Stimulated activated CD4-positive, alpha-beta T cell treated with anti-CD3 and anti-CD28 coated beads, Interleukin-12 subunit alpha, Interleukin-12 subunit beta, amount 100 ng/mL, for 4 hours (primary cell): Measurements from ENCODE around the gene LAMA5.

ENCODE experiments used
- DNase-seq: peaks from one replicate; pipeline ENCODE4 v3.0.0-alpha.2; 2020

LAMA5 gene

DNA sequence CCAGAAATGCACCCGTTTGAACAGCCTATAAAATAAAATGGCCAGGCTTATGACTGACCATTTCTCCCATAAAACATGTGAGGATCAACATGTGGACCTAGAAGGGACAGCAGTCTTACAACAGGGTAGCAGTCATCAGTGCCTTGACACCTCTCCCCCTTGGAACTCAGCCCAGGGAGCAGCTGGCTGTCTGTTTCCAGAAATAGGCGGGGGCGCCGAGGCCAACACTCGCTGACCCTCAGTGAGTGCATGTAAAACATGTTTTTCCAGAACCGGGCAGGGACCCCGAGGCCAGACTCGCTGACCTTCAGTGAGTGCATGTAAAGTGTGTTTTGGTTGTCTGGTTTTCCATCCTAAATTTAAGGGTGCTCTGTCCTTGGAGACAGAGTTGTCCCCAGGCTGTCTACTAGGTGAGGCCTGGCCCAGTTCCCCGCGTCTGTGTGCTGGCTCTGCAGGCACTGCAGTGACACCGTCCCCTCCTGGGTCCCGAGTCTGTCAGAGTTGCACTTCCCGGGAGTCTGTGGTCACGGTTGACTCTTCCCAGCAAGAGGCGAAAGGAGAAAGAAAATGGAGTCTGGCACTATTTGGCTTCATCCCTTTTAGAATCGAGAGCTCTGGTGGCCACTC lies 84.1 kb downstream of the LAMA5 start:
- DNase-seq: no peak

DNA sequence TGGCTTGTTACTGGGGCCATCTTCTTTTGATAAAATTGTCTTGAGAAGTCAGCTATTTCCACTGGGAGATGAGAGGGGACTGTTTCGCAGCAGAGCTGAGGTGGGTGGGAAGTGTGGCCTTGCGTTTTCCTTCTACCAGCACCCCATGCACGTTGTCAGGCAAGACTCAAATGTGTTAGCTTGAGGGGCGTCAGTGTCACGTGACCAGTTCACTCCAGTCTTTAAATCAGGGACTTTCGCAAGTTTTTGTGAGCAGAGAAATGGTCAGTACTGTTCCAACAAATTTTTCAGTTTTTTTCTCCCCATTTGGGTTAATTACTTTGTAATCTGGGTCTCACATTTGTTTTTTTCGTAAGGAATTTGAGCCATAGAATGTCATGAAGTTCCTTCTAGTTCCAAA lies 85.0 kb downstream of the LAMA5 start:
- DNase-seq: no peak

DNA sequence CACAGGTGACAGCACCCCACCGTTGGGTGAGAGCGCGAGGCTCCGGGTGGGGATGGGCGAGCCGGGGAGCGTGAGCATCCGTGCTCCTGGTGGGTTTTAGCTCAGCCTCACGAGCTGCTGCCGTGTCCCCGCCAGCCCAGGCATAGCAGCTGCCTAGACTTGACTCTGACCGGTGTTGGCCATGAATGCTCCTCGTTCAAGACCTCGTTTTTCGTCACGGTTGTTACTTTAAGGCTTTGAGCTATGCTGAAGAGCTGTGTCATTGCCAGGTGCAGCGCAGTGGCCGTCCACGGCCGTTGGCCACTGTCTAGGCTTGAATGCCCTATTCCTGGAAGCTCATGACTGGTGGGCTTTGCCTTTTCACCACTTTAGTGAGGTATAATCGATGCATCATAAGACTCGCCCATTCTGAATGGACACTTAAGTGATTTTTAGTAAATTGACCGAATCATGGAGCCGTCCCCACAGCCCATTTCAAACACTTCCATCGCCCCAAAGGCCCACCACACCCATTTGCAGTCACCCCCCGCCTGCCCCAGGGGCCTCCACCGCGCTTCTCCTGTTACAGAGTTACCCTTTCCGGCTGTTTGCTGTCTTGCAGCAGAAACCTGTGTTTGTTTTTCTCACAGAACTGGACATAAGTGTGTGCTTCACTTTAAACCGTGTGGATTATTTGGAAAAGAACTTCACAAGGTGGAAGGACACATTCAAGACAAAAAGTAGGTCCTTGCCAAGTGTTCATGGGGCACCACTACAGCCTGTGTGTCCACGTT lies 85.8 kb downstream of the LAMA5 start:
- DNase-seq: no peak

DNA sequence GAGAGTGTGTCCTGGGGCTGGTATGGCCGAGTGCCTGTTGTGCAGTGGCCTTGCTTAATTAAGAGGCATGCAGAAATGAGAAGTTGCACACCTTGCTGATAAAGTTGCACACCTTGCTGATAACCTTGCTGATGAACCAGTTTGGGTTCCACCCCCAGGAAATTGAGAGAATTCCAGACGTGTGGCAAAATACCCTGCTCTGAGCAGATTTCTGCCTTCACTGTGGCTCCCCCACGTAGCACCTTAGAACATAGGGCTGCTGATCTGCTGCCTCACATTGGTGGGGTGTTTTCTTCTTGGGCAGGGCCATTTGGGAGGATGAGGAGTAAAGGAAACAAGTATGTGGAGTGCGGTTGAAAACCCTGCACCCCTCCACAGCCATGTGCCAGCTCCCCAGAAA lies 86.8 kb downstream of the LAMA5 start:
- DNase-seq: no peak

DNA sequence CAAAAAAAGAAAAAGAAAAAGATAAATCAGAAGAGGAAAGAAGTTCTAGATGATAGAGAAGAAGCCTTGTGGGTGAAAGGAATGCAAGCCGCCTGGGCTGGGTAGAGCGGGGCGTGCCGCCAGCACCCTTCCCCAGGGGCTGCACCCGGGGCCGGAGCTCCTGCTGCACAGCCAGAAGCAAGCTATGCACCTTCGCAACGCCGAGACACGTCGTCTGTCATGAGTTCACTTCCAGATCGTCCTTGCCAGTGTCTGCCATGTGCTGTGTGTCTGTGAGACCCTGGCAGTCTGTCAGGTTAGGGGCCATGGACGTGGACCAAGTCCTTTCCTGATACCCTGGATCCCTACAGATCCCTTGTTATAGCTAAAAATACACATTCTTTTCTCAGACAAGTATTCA lies 89.9 kb downstream of the LAMA5 start:
- no peak for DNase-seq

DNA sequence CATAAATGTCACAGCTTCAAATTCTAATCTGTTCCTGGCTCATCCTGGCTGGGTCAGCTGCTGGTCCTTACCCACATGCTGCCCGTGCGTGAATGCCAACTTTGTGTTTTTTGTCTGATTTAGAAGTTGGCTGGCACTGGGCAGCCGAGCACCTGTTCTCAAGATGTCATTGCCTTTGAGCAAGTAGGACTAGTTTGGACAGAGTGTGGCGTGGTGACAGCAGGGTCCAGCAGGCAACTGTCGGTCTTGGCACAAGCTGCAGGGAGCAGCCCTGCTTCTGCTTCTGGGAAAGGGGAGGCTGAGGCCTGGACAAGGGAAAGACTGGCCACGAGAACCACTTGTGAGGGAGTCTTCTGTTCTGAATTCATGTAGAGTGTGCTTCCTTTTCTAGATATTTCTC lies 90.7 kb downstream of the LAMA5 start:
- no peak for DNase-seq

DNA sequence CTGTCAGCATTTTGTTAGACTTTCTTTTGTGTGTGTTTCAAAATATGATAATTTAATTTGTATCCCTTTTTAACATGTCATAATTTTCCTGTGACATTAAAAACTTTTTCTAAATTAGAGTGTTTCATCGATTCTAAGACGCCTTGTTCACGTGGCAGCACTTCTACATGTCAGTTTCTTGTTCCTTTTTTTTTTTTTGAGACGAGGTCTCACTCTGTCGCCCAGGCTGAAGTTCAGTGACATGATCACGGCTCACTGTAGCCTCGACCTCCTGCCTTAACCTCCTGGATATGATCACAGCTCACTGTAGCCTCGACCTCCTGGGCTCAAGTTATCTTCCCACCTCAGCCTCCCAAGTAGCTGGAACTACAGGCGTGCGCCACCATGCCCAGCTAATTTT lies 91.9 kb downstream of the LAMA5 start:
- no peak for DNase-seq

DNA sequence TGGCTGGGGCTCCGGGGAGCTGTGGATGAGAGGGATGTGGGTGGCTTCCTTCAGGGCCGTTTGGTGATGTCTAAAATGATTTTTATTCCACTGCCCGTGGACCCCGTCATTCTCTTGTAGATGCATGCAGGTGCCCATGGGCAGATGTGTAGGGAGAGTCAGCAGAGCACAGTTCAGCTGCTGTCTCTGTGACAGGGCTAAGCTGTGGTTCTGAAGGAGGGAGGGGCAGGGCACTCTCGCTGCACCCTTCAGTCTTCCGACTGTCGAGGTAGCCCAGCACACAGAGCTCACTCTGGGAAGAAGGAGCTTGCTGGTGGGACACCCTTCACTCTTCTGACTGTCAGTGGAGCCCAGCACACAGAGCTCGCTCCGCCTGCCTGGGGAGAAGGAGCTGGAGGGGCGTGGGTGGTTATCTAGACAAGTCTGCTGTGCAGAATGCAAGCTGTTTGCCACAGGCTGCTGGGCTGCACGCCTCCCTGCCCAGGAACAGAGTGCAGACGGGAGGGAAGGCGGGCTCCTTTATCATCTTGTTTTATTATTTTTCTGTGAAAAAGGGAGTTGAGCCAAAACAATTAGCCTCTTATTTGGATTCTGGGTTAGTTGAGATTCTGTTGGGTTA lies 92.7 kb downstream of the LAMA5 start:
- no peak for DNase-seq

DNA sequence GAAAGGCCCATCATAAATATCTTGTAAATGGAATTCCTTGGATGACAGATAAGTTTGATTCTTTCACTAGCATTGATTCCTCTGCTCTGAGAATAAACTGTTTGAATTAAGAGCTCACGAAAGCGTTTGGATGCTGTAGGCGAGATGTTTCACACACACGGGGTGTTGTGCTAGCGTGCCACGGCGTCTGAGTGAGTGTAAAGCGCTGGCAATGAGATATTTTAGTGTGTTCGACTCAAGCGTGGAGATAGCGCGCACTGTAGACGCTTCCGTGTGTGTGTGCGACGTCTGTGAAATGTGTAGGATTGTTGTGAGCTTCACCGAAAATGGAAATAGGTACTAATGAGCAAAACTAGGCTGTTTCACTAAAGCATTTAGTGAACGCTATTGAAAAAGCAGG lies 93.7 kb downstream of the LAMA5 start:
- DNase-seq: no peak

DNA sequence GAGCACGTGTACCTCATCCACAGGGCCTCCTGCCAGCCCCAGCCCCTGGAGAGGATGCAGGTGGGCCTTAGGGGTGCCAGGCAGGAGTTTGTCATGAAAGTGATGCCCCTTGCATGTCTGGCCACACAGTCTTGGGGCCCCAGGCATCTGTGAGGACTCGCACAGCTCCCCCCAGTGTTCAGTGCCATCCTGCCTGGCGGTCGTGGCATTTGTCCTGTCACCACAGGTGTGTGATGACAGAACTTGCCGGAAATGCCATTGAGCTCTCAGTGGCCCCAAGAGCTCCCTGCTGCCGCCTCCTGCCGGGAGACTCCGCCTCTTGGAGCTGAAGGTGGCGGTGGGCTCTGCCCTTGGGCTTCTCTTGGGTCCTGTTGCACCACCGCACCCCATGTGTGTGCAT lies 94.9 kb downstream of the LAMA5 start:
- DNase-seq: no peak

DNA sequence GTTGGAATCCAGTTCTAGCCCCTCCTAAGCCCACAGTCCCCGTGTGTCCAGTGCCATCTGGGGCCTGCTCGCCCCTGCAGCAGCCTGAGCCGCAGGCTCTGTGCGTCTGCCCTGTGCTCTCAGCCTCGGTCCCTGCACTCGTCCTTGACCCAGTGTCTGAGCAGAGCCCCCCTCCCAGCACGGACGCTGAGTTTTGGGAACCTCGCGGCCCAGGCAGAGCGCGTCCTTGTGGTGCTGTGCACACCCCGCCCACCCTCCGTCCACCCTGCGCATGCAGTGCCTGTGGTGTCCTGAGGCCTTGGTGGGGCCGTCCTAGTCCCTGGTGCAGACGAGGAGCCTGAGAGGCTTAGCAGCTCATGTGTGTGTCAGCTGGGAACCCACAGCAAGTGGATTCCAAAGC lies 97.2 kb downstream of the LAMA5 start:
- no peak for DNase-seq

DNA sequence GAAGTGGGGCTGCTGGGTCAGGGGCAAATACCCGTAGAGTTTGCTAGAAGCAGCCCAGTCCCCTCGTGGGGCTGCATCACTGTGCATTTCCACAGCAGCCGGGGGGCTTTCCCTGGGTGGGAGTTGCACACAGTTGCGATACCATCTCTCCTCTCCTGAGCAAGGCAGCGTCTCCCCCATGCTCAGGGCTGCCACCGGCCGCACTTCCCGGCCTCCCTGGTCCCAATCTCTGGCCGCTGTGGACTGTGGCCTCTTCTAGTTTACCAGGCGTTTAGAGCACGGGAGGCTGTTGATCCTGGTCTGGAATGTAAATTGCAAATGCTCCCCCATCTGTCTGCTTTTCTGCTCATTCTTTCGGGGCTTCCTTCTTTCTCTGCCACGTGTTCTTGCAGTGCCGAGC lies 97.7 kb downstream of the LAMA5 start:
- no peak for DNase-seq

DNA sequence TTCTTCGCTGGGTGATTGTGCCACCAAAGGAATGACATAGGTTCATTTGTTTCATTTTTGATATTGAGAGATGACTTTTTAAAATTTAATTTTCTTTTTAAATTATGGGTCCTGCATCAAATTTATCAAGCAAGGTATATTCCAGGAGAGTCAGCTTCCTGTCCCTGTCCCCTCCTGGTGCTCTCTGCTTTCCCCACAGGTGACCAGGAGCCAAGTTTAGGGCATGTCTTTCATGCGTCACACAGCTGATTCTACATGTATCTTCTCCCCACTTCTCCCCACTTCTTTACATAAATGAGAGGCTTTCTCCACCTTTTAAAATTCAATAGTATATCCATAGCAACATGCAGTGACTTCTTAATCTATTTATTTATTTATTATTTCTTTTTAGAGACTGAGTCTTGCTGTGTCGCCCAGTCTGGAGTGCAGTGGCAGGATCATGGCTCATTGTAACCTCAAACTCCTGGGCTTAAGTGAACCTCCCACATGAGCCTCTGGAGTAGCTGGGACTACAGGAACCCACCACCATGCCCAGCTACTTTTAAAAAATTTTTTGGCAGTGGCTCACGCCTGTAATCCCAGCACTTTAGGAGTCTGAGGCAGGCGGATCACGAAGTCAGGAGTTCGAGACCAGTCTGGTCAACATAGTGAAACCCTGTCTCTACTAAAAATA lies 98.7 kb downstream of the LAMA5 start:
- DNase-seq: no peak

DNA sequence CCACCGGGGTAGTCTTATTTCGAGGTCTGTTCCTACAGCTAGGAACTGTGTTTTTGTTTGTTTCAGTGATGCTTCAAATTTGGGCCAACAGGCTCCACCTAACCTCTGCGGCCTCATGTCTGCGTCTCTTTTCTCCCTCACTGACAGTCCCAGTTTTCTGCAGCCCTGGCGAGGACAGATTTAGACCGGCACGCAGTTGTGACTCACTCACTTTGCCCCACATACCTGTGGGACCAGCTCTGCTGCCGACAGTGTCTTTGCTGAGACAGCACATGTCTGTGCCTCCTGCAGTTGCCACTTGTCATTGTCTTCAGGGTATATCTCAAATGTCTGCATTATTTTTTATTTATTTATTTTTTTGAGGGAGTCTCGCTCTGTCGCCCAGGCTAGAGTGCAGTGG lies 99.6 kb downstream of the LAMA5 start:
- no peak for DNase-seq

DNA sequence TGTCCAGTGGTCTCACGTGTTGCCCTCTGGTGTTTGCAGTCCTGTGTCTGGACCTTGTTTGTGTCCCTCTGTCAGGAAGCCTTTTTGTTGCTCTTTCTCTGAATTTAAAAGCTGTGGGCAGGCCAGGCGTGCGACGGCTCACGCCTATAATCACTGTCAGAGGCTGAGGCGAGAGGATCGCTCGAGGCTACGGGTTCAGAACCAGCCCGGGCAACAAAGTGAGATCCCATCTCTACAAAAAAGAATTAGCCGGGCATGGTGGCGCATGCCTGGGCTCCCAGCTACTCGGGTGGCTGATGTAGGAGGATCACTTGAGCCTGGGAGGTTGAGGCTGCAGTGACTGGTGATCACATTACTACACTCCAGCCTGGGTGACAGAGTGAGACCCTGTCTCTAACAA lies 100.3 kb downstream of the LAMA5 start:
- no peak for DNase-seq

DNA sequence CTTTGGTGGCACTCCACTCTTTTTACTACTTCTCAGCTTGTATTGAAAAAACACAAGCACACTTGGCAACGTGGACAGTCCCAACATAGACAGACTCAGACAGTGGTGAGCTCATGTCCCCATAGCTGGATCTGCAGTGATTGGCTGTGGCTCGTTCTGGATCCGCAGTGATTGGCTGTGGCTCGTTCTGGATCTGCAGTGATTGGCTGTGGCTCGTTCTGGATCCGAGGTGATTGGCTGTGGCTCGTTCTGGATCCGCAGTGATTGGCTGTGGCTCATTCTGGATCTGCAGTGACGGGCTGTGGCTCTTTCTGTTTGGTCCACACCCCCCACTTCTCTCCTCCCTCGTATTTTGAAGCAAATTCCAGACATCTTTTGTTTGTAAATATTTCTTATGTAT lies 100.8 kb downstream of the LAMA5 start:
- DNase-seq: no peak

DNA sequence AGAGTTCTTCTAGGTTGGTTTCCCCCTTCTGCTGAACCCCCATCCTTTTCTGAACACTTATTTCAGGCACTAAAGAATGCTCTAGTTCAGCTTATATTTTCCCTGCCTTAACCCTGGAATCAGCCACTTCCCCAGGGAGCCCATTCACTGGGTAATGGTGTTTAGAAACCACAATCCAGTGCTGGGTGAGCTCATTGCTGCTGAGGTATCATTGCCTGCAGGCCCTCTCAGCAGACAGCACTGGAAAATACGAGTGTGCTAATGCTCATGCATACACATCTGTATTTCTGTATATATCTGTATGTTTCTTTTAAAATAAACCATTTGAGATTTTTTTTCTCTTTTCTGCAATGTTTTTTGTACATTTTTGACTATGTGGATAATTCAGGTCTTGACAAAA lies 101.7 kb downstream of the LAMA5 start:
- DNase-seq: no peak

DNA sequence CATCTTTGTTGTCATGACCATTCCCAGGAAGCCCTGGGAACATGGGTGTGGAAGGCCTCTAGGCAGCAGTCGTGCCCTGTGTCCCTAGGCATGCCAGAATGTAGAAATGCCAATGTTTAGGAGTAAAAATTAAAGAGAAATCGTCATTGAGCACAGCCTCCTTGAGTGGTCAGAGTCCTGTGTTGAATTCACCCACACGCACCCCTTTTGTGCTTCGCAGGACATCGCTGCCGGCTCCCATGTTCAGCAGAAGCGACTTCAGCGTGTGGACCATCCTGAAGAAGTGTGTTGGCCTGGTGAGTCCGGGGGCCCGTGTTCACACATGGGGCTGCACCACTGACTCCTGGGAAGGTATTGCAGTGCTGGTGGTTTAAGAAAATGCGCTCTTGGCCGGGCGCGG lies 103.7 kb downstream of the LAMA5 start:
- DNase-seq: no peak

DNA sequence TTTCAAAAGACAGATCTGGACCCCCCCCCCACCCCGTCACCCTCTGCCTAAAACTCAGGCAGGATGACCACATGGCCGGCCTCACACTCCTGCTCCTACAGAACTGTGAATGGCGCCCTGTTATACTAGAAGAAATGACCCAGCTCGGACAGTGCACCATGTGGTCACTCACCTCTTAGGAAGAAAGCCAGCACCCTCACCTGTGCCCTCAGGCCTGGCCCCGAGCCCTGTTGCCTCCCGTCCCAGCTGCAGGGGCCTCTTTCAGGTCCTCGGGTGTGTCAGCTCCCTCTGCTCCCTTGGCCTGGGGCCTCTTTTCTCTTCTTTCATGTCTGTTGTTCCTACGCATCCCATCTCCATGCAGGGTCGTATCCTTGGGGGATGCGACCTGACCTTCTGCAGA lies 105.0 kb downstream of the LAMA5 start:
- no peak for DNase-seq

DNA sequence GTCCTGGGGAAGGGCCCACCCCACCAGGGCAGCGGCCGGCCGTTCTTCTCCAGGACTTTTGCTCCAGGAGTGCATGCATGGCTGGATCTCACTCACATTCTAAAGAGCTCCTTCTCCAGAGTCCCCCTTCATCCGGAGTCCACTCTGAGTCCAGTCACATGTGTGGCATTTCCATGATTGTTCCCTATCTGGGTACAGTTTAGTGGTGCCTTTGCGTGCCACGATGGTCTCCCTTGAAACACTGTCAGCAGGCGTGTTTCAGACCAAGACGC lies 107.9 kb downstream of the LAMA5 start:
- no peak for DNase-seq
